GM12875 (cell line): ENCODE data around the gene CPXM1.
"Not testable (repeated sequence)": the region's sequence is repeated elsewhere in the genome, so short reads cannot be mapped to it uniquely, and the experiment has no call there.

Experiments used
- H3K4me3 ChIP-seq: one replicate; pipeline ENCODE4 v1.5.1; 2011; ENCODE audit warnings: low read depth, low read length, control low read depth
- TF ChIP-seq, protein P1 (sequence below): IDR thresholded peaks from 2 replicates; pipeline ENCODE4 v1.5.1; 2011; ENCODE audit warnings: low read depth, mild to moderate bottlenecking, control low read depth, inconsistent platforms, low read length, moderate library complexity, borderline replicate concordance; ENCODE audit not compliant: insufficient read depth

CPXM1 gene

DNA sequence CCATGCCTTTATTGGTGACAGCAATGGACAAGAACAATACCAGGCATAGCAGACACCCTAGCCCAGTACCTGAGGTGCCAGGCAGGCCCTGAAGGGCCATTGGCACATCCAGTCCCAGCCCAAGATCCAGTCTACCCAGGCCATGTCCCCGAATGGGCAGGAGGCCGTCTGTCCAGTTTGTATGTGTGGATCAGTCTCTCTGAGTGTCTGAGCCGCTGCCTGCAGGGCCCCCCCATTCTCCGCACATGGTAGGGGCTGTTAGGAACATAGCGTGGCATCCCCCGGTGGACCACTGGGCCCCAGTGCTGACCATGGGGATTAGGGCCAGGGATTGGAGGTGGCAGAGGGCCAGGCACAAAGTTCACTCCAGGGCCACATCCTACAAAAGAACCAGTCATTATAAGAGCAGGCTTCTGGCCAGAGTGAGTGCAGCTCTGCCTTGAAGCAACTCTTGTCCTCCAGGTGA is 34.9 kb upstream of the CPXM1 start:
- no peak overlapping the region for H3K4me3 ChIP-seq
- TF ChIP-seq, protein P1, sequence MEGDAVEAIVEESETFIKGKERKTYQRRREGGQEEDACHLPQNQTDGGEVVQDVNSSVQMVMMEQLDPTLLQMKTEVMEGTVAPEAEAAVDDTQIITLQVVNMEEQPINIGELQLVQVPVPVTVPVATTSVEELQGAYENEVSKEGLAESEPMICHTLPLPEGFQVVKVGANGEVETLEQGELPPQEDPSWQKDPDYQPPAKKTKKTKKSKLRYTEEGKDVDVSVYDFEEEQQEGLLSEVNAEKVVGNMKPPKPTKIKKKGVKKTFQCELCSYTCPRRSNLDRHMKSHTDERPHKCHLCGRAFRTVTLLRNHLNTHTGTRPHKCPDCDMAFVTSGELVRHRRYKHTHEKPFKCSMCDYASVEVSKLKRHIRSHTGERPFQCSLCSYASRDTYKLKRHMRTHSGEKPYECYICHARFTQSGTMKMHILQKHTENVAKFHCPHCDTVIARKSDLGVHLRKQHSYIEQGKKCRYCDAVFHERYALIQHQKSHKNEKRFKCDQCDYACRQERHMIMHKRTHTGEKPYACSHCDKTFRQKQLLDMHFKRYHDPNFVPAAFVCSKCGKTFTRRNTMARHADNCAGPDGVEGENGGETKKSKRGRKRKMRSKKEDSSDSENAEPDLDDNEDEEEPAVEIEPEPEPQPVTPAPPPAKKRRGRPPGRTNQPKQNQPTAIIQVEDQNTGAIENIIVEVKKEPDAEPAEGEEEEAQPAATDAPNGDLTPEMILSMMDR = no peak

DNA sequence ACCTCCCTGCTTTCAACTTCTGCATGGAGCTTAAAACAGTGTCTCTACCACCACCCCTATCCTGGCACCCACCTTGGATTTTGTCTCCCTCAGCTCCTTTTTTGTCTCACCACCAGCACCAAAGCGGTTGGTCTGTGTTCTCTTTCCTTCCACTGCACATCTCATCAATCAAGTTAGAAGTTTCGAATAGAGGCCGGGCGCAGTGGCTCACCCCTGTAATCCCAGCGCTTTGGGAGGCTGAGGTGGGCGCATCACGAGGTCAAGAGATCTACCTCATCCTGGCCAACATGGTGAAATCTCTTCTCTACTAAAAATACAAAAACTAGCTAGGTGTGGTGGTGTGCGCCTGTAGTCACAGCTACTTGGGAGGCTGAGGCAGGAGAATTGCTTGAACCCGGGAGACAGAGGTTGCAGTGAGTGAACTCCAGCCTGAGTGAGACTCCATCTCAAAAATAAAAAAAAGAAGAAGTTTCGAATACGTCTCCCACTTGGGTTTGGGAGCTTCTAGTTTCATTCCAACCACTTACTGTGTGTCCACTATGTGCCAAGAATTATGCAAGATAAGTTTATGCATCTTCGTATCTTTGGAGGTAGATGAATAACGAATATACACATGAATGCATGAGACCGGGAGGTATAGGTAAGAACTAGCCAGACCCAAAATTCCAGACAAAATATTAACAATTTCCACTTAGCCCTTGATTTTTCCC is 34.1 kb upstream of the CPXM1 start:
- TF ChIP-seq, protein P1 = no peak
- no peak overlapping the region for H3K4me3 ChIP-seq

DNA sequence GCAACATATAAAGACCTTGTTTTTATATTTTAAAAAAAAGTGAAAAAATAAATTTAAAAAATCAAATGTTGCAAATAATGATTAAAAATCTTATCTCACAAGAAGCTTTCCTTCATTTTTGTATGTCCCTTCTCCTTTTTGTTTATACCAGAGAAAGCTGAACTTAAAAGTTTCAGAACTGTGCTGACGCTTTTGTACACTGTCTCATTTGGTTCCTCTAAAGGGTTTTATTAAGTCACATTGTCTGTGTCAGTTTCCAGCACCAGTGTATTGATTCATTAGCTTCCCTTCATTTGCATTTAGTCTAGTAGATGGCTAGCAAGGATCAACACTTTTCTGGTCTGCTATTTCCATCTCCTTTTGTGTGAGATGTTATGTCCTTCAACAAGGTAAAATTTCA is 33.3 kb upstream of the CPXM1 start:
- TF ChIP-seq, protein P1 = no peak

DNA sequence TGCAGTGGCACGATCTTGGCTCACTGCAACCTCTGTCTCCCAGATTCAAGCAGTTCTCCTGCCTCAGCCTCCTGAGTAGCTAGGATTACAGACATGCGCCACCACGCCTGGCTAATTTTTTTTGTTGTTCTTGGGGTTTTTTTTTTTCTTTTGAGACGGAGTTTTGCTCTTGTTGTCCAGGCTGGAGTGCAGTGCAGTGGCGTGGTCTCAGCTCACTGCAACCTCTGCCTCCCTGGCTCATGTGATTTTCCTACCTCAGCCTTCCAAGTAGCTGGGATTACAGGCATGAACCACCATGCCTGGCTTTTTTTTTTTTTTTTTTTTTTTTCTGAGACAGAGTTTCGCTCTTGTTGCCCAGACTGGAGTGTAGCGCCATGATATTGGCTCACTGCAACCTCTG is 30.8 kb upstream of the CPXM1 start:
- not testable (repeated sequence) for H3K4me3 ChIP-seq

More for the DNA sequence above, 33.3 kb upstream of the CPXM1 start:
- no peak overlapping the region for H3K4me3 ChIP-seq

DNA sequence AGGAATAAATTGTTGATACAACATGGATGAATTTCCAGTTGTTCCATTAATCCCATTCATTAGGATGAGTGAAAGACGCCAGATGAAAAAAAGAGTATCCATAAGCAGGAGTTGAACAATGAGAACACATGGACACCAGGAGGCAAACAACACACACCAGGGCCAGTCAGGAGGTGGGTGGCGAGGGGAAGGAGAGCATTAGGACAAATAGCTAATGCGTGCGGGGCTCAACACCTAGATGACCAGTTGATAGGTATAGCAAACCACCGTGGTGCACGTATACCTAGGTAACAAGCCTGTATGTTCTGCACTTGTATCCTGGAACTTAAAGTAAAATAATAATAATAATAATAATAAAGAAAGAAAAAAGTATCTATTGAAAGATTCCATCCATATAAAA is 28.9 kb upstream of the CPXM1 start:
- TF ChIP-seq, protein P1 = no peak
- H3K4me3 ChIP-seq = no peak overlapping the region

DNA sequence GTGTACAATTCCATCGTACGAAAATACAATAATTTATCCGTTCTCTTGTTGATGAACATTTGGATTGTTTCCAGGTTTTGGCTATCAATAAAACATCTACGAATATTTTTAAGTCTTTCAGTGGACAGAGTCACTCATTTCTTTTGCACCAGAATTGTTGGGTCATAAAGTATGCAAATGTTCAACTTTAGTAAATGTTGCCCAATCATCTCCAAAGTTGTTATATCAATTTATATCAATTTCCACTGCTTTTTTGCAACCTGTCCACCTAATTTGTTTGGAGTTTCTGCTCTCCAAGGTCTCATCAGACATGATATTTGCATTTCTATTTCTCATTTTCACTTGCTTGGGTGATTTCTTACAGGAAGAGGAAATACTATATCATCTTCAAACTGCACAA is 26.2 kb upstream of the CPXM1 start:
- TF ChIP-seq, protein P1 = no peak
- H3K4me3 ChIP-seq = no peak overlapping the region

DNA sequence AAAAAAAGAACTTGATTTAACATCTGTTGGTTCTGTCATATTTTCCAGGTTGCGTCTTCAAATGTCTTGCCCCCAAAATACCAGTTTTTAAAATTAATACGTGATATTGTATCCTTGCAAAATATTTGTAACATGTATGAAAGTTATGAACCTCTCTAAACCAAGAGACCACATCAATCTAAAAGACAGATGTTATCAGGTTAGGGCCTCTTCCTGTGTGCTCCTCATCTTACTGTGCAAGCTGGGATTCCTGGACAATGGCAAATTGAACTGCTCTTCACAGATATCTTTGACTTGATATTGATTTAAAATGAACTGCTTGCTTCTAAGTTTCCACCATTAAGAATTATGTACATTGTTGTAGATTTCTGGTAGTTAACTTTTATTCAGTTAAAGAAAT is 25.3 kb upstream of the CPXM1 start:
- TF ChIP-seq, protein P1 = no peak
- no peak overlapping the region for H3K4me3 ChIP-seq
